ENCODE measurements around the gene PDXK.

DNA sequence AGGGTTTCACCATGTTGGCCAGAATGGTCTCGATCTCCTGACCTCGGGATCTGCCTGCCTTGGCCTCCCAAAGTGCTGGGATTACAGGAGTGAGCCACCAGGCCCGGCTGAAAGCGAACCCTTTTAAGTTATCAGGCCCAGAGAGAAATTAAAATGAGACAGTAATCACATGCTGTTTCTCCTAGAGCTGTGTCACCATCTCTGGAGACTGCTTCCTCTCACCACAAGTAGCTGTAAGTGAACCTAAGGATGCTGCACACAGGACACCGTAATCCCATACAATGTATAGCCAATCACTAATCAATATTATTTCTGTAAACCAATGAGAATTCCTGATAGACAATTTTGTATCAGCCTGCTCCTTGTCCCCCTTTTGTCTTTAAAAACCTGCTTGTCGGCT is 62.9 kb downstream of the PDXK start:
- TF ChIP-seq POLR2A (IDR thresholded peaks at IDR 0.05; ENCODE audit: low read length) (no peak), GATA1 (IDR thresholded peaks at IDR 0.05; ENCODE audit: low read depth, low read length) (no peak)

Data from erythroblast (primary cell).